ENCODE data around the gene EPDR1. TPM values are rescaled to one million over a fixed set of nuclear protein-coding genes. Genes with fewer than 3 reads are reported as not detected.
A peak's percentile ranks its signal among the peaks of the same experiment; 100 is the strongest.

The EPDR1 gene
- total and polyA plus RNA-seq, 4 donors = 4.3 to 12.7 (median 9.6) TPM

DNA sequence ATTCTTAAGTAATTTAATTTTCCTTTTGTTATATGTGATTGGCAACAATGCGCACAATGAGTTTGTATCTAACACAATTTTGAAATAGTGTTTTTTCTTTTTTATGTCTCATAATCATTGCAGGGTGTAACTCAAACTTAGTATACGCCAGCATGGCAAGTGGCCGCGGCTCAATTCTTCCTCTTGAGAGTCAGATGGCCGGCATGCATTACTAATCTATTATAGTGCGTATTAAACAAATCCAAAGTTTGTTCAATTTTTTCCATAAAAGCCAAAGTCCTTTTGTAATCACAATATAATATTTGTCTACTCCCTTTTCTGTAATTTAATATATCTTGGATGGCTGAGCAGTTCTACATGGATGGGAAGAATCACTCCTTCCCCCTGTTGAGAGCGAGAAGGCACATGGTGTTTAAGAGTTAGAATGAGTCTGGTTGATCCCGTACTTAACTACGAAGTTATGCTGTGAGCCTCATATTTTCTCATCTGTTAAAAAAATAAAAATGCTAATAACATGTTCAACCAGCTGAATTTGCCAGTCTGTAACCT is 12.7 kb downstream of the EPDR1 start (continued):
- TF ChIP-seq EGR1 (IDR thresholded peaks at IDR 0.05; ENCODE audit: low read depth in 2 of 2) = no peak
- no peak for TF ChIP-seq FOXA1 (IDR thresholded peaks at IDR 0.05)
- no peak for TF ChIP-seq JUND (IDR thresholded peaks at IDR 0.05)

DNA sequence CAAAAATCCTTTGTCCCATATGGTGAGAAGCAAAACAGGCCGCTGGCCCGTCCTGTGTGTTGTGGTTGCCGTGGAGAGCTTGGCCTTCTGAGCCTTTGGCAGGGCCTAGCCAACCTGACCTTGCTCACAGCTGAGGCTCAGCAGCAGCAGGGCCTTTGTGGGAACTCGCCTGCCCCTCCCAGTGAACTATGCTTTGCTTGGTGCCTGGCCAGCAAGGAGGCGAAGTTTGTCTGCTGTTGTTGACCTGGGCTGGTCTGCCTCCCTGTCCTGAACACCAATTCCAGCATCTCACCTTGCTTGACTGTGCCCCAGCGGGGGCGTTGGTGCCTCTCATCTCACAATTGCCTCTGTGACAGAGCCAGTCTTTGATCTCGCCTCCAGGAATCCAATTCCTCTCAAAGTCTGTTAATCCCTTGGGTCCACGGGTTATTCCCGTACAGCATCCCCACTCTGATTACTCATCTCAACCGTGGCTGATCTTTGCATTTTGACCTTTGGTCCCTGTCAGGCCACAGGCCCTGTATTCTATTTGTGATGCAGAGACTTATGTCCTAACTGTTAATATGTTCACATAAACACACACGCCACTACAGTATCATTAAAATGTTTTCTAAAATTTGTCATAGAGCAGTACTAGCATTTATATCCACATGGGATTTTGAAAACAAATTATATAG is 22.6 kb downstream of the EPDR1 start:
- Histone ChIP-seq H3K36me3 (ENCODE audit: control insufficient read depth in 4 of 4, insufficient read depth in 3 of 4, low read depth in 1 of 4, low read length in 3 of 4) (no peaks in the 10 kb centered on the region), H3K27ac (ENCODE audit: low read depth in 1 of 2, low read length in 2 of 2) (peak overlapping the region; percentile 8 to 31), H3K4me3 (ENCODE audit: low read depth in 1 of 3, low read length in 3 of 3) (no peak overlapping the region), H3K27me3 (ENCODE audit: control insufficient read depth in 4 of 4, insufficient read depth in 4 of 4, low read length in 3 of 4) (no peaks in the 10 kb centered on the region), H3K9me3 (ENCODE audit: control insufficient read depth in 4 of 4, low read length in 3 of 4) (no peaks in the 10 kb centered on the region), H3K9ac (ENCODE audit: low read depth in 1 of 2, low read length in 2 of 2) (peak overlapping the region in 1 of 2 donors; percentile 6), H3K4me1 (ENCODE audit: control insufficient read depth in 4 of 4, insufficient read depth in 4 of 4, low read length in 3 of 4) (peaks cover 0 to 11% (median 5%) of the 10 kb centered on the region in 4 donors)
- WGBS = 27% methylated on average over 12 of the region's 12 CpGs
- DNase-seq (ENCODE audit: low spot score) = peak; percentile 43
- TF ChIP-seq EGR1 (IDR thresholded peaks at IDR 0.05; ENCODE audit: low read depth in 2 of 2) (peak; percentile 84 to 96), TAF1 (conservative IDR thresholded peaks at IDR 0.05) (no peak), RAD21 (IDR thresholded peaks at IDR 0.05) (peak in 1 of 2 donors; percentile 35), FOXA2 (IDR thresholded peaks at IDR 0.05) (peak; percentile 48), HNF4G (IDR thresholded peaks at IDR 0.05) (peak; percentile 78), GABPA (IDR thresholded peaks at IDR 0.05 in 1 of 2, conservative IDR thresholded peaks at IDR 0.05 in 1 of 2) (no peak), HNF4A (conservative IDR thresholded peaks at IDR 0.05) (peak; percentile 96 to 97), JUND (IDR thresholded peaks at IDR 0.05) (peak; percentile 78 to 90), NR2F2 (IDR thresholded peaks at IDR 0.05) (peak; percentile 27), YY1 (IDR thresholded peaks at IDR 0.05) (peak; percentile 55), SP1 (IDR thresholded peaks at IDR 0.05) (peak; percentile 92), RXRA (IDR thresholded peaks at IDR 0.05) (peak; percentile 92 to 93), FOXA1 (IDR thresholded peaks at IDR 0.05) (no peak)
- TF ChIP-seq, protein P1, sequence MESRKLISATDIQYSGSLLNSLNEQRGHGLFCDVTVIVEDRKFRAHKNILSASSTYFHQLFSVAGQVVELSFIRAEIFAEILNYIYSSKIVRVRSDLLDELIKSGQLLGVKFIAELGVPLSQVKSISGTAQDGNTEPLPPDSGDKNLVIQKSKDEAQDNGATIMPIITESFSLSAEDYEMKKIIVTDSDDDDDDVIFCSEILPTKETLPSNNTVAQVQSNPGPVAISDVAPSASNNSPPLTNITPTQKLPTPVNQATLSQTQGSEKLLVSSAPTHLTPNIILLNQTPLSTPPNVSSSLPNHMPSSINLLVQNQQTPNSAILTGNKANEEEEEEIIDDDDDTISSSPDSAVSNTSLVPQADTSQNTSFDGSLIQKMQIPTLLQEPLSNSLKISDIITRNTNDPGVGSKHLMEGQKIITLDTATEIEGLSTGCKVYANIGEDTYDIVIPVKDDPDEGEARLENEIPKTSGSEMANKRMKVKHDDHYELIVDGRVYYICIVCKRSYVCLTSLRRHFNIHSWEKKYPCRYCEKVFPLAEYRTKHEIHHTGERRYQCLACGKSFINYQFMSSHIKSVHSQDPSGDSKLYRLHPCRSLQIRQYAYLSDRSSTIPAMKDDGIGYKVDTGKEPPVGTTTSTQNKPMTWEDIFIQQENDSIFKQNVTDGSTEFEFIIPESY (IDR thresholded peaks at IDR 0.05) = peak; percentile 42
- TF ChIP-seq, protein P2, sequence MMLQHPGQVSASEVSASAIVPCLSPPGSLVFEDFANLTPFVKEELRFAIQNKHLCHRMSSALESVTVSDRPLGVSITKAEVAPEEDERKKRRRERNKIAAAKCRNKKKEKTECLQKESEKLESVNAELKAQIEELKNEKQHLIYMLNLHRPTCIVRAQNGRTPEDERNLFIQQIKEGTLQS (IDR thresholded peaks at IDR 0.05) = peak; percentile 82
- TF ChIP-seq, protein P3, sequence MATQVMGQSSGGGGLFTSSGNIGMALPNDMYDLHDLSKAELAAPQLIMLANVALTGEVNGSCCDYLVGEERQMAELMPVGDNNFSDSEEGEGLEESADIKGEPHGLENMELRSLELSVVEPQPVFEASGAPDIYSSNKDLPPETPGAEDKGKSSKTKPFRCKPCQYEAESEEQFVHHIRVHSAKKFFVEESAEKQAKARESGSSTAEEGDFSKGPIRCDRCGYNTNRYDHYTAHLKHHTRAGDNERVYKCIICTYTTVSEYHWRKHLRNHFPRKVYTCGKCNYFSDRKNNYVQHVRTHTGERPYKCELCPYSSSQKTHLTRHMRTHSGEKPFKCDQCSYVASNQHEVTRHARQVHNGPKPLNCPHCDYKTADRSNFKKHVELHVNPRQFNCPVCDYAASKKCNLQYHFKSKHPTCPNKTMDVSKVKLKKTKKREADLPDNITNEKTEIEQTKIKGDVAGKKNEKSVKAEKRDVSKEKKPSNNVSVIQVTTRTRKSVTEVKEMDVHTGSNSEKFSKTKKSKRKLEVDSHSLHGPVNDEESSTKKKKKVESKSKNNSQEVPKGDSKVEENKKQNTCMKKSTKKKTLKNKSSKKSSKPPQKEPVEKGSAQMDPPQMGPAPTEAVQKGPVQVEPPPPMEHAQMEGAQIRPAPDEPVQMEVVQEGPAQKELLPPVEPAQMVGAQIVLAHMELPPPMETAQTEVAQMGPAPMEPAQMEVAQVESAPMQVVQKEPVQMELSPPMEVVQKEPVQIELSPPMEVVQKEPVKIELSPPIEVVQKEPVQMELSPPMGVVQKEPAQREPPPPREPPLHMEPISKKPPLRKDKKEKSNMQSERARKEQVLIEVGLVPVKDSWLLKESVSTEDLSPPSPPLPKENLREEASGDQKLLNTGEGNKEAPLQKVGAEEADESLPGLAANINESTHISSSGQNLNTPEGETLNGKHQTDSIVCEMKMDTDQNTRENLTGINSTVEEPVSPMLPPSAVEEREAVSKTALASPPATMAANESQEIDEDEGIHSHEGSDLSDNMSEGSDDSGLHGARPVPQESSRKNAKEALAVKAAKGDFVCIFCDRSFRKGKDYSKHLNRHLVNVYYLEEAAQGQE (IDR thresholded peaks at IDR 0.05) = peak; percentile 36
- TF ChIP-seq, protein P4, sequence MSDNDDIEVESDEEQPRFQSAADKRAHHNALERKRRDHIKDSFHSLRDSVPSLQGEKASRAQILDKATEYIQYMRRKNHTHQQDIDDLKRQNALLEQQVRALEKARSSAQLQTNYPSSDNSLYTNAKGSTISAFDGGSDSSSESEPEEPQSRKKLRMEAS (IDR thresholded peaks at IDR 0.05) = peak; percentile 53
- TF ChIP-seq, protein P5, sequence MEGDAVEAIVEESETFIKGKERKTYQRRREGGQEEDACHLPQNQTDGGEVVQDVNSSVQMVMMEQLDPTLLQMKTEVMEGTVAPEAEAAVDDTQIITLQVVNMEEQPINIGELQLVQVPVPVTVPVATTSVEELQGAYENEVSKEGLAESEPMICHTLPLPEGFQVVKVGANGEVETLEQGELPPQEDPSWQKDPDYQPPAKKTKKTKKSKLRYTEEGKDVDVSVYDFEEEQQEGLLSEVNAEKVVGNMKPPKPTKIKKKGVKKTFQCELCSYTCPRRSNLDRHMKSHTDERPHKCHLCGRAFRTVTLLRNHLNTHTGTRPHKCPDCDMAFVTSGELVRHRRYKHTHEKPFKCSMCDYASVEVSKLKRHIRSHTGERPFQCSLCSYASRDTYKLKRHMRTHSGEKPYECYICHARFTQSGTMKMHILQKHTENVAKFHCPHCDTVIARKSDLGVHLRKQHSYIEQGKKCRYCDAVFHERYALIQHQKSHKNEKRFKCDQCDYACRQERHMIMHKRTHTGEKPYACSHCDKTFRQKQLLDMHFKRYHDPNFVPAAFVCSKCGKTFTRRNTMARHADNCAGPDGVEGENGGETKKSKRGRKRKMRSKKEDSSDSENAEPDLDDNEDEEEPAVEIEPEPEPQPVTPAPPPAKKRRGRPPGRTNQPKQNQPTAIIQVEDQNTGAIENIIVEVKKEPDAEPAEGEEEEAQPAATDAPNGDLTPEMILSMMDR (IDR thresholded peaks at IDR 0.05; ENCODE audit: low read depth, low read length, missing input control) = no peak
